H9 (cell line): ENCODE results near the gene INPP5A. TPM values are rescaled to one million over a fixed set of nuclear protein-coding genes. Genes with fewer than 3 reads are reported as not detected.
A peak's percentile ranks its signal among the peaks of the same experiment; 100 is the strongest.

Experiments used
- DNase-seq: peaks from one replicate; pipeline ENCODE4 v3.0.0-alpha.2; 2017
- H2AFZ ChIP-seq: one replicate; pipeline ENCODE4 v1.6.1; 2013; ENCODE audit warnings: mild to moderate bottlenecking, low read length, control low read depth, moderate library complexity
- H2AK5ac ChIP-seq: 2 replicates; pipeline ENCODE4 v1.6.1; 2013; ENCODE audit warnings: low read length, control low read depth, mixed read lengths; ENCODE audit not compliant: insufficient read length
- H2BK120ac ChIP-seq: one replicate; pipeline ENCODE4 v1.6.1; 2013; ENCODE audit warnings: low read depth, mild to moderate bottlenecking, low read length, control low read depth, inconsistent platforms; ENCODE audit not compliant: poor library complexity, severe bottlenecking
- H2BK12ac ChIP-seq: 2 replicates; pipeline ENCODE4 v1.6.1; 2013; ENCODE audit warnings: low read length, control low read depth, mixed read lengths, low read depth; ENCODE audit not compliant: insufficient read length
- H2BK15ac ChIP-seq: 2 replicates; pipeline ENCODE4 v1.6.1; 2013; ENCODE audit warnings: low read depth, low read length, control low read depth
- H2BK20ac ChIP-seq: one replicate; pipeline ENCODE4 v1.6.1; 2013; ENCODE audit warnings: low read depth, mild to moderate bottlenecking, low read length, control low read depth, inconsistent platforms; ENCODE audit not compliant: poor library complexity, severe bottlenecking
- H2BK5ac ChIP-seq: 2 replicates; pipeline ENCODE4 v1.6.1; 2013; ENCODE audit warnings: low read length, control low read depth, mixed read lengths; ENCODE audit not compliant: insufficient read length
- H3K14ac ChIP-seq: 2 replicates; pipeline ENCODE4 v1.6.1; 2013; ENCODE audit warnings: low read length, control low read depth; ENCODE audit not compliant: insufficient read depth
- H3K18ac ChIP-seq: 2 replicates; pipeline ENCODE4 v1.6.1; 2013; ENCODE audit warnings: low read depth, mild to moderate bottlenecking, mixed read lengths, low read length, control low read depth; ENCODE audit not compliant: insufficient read length
- H3K23ac ChIP-seq: 2 replicates; pipeline ENCODE4 v1.6.1; 2013; ENCODE audit warnings: low read length, control low read depth, mixed read lengths, low read depth; ENCODE audit not compliant: insufficient read length
- H3K23me2 ChIP-seq: 2 replicates; pipeline ENCODE4 v1.6.1; 2013; ENCODE audit warnings: low read depth, mild to moderate bottlenecking, mixed read lengths, low read length, control low read depth; ENCODE audit not compliant: insufficient read length, poor library complexity, severe bottlenecking
- H3K27ac ChIP-seq: 2 replicates; pipeline ENCODE4 v1.5.1; 2013; ENCODE audit warnings: low read length, control low read depth, mixed read lengths, low read depth; ENCODE audit not compliant: insufficient read length
- H3K27me3 ChIP-seq: 2 replicates; pipeline ENCODE4 v1.6.1; 2013; ENCODE audit warnings: low read length, control low read depth, inconsistent platforms; ENCODE audit not compliant: insufficient read depth
- H3K4ac ChIP-seq: 2 replicates; pipeline ENCODE4 v1.6.1; 2013; ENCODE audit warnings: low read depth, mild to moderate bottlenecking, control low read depth, inconsistent platforms, low read length, moderate library complexity
- H3K4me1 ChIP-seq: 2 replicates; pipeline ENCODE4 v1.6.1; 2013; ENCODE audit warnings: low read length, control low read depth, inconsistent platforms; ENCODE audit not compliant: insufficient read depth
- H3K4me2 ChIP-seq: 2 replicates; pipeline ENCODE4 v1.6.1; 2013; ENCODE audit warnings: low read length, control low read depth, mixed read lengths; ENCODE audit not compliant: insufficient read length, insufficient read depth
- H3K56ac ChIP-seq: 2 replicates; pipeline ENCODE4 v1.6.1; 2013; ENCODE audit warnings: low read depth, mild to moderate bottlenecking, mixed read lengths, low read length, control low read depth; ENCODE audit not compliant: insufficient read length
- H3K79me1 ChIP-seq: 2 replicates; pipeline ENCODE4 v1.6.1; 2013; ENCODE audit warnings: low read depth, mild to moderate bottlenecking, moderate library complexity, low read length, control low read depth, inconsistent platforms; ENCODE audit not compliant: insufficient read depth, poor library complexity, severe bottlenecking
- H3K79me2 ChIP-seq: 2 replicates; pipeline ENCODE4 v1.6.1; 2013; ENCODE audit warnings: low read length, control low read depth, inconsistent platforms; ENCODE audit not compliant: insufficient read depth
- H3K9ac ChIP-seq: 2 replicates; pipeline ENCODE4 v1.6.1; 2013; ENCODE audit warnings: low read length, control low read depth, mixed read lengths; ENCODE audit not compliant: insufficient read length; ENCODE audit errors: extremely low read depth
- H3K9me3 ChIP-seq: one replicate; pipeline ENCODE4 v1.6.1; 2013; ENCODE audit warnings: low read depth, low read length, inconsistent platforms; ENCODE audit not compliant: control insufficient read depth
- H3T11ph ChIP-seq: one replicate; pipeline ENCODE4 v1.6.1; 2013; ENCODE audit warnings: mild to moderate bottlenecking, low read length, control low read depth, inconsistent platforms
- H4K20me1 ChIP-seq: one replicate; pipeline ENCODE4 v1.6.1; 2013; ENCODE audit not compliant: control insufficient read depth, insufficient read length, insufficient read depth
- H4K5ac ChIP-seq: 2 replicates; pipeline ENCODE4 v1.6.1; 2013; ENCODE audit warnings: low read depth, mild to moderate bottlenecking, mixed read lengths, low read length, control low read depth; ENCODE audit not compliant: insufficient read length
- H4K8ac ChIP-seq: replicated peaks from 2 replicates; pipeline ENCODE4 v1.6.1; 2013; ENCODE audit warnings: low read length, control low read depth, mixed read lengths, low read depth; ENCODE audit not compliant: insufficient read length
- H4K91ac ChIP-seq: 2 replicates; pipeline ENCODE4 v1.6.1; 2013; ENCODE audit warnings: low read depth, mild to moderate bottlenecking, moderate library complexity, mixed read lengths, low read length, control low read depth; ENCODE audit not compliant: insufficient read length
- H3K27ac Mint-ChIP-seq, 3 experiments: 2 replicates in 2 of 3; 3 replicates in 1 of 3; pipeline ENCODE4 v1.8.0; 2020 to 2021; ENCODE audit warnings: mixed read lengths in 3 of 3, mild to moderate bottlenecking in 1 of 3, moderate library complexity in 1 of 3
- H3K27me3 Mint-ChIP-seq: 2 replicates; pipeline ENCODE4 v1.8.0; 2021; ENCODE audit warnings: low read depth, mild to moderate bottlenecking, moderate library complexity, mixed read lengths
- H3K36me3 Mint-ChIP-seq, 3 experiments: 2 replicates in 2 of 3; 3 replicates in 1 of 3; pipeline ENCODE4 v1.8.0; 2020 to 2021; ENCODE audit warnings: low read depth in 3 of 3, mixed read lengths in 3 of 3; ENCODE audit not compliant: insufficient read depth in 1 of 3
- H3K4me1 Mint-ChIP-seq, 2 experiments: 2 replicates each; pipeline ENCODE4 v1.8.0; 2020; ENCODE audit warnings: mixed read lengths in 2 of 2
- H3K4me3 Mint-ChIP-seq, 2 experiments: 2 replicates in 1 of 2; 3 replicates in 1 of 2; pipeline ENCODE4 v1.8.0; 2020 to 2021; ENCODE audit warnings: mild to moderate bottlenecking in 2 of 2, mixed read lengths in 2 of 2, moderate library complexity in 1 of 2
- H3K9me3 Mint-ChIP-seq, 2 experiments: 2 replicates in 1 of 2; 3 replicates in 1 of 2; pipeline ENCODE4 v1.8.0; 2020; ENCODE audit warnings: mild to moderate bottlenecking in 2 of 2, mixed read lengths in 2 of 2, moderate library complexity in 1 of 2
- WGBS: extraction: QIAGEN DNeasy Blood & Tissue Kit; methylation state at CpG from one replicate; pipeline ENCODE4 v1.1.7; 2013; ENCODE audit warnings: missing lambda C conversion rate, low lambda C conversion rate, mixed read lengths; ENCODE audit not compliant: insufficient read length; ENCODE audit errors: extremely low coverage; 5-methylcytosine and 5-hydroxymethylcytosine counted together
- total RNA-seq: library from RNA; stranded (reverse); gene quantifications from 2 replicates; pipeline ENCODE4 v1.2.1, GENCODE V29; 2021
- TF ChIP-seq, protein P1 (sequence below): fragments of 200-600 bp; sonication (generic); conservative IDR thresholded peaks from 3 replicates; pipeline ENCODE4 v1.8.0; 2021; ENCODE audit warnings: antibody characterized with exemption, mild to moderate bottlenecking

The INPP5A gene
- total RNA-seq, 1 experiment from 2014 or later, result 17.7 TPM

DNA sequence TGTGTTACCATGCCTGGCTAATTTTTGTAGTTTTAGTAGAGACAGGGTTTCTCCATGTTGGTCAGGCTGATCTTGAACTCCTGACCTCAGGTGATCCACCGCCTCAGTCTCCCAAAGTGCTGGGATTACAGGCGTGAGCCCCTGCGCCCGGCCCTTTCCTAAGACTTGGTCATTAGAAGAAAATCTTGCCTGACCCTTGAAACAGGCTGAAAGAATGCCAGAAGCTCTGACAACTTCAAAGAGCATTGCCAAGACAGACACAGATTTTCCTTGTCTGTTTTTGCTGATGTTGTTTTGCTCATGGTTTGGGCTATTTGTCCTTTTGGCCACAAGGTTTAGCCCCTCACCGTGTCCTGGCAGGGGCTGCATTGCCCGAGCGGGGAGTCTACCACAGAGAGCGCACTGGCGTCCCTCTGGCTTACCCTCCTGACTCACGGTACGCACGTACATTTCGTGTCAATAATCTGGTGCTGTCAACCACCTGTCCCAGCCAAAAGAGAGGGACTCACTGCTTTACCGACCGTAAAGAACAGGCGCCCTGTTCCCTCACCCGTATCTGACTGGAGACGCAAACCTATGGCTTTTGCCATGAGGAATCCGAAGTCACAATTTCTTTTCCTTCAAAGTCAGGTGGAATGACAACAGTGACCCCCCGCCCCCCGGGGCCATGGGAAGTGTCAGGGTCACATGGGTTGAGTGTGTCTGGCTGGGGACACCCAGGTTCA is 10.1 kb upstream of the INPP5A start:
- Histone ChIP-seq H3K4me2 (no peak overlapping the region), H3K27ac (no peak overlapping the region), H3K23me2 (no peaks in the 10 kb centered on the region), H4K8ac (no peak overlapping the region), H2AK5ac (no peak overlapping the region), H3T11ph (no peak overlapping the region), H4K5ac (no peak overlapping the region), H4K20me1 (no peaks in the 10 kb centered on the region), H3K9ac (no peak overlapping the region), H3K79me1 (no peaks in the 10 kb centered on the region), H3K27me3 (no peaks in the 10 kb centered on the region), H2BK5ac (no peak overlapping the region), H3K79me2 (no peaks in the 10 kb centered on the region), H4K91ac (no peak overlapping the region), H3K14ac (peak overlapping the region; percentile 17; the same call in 1 of the 2 replicates), H2BK20ac (no peak overlapping the region), H3K56ac (no peak overlapping the region), H2BK15ac (no peak overlapping the region), H3K9me3 (no peaks in the 10 kb centered on the region), H3K4me1 (no peaks in the 10 kb centered on the region), H3K18ac (no peak overlapping the region), H2BK12ac (no peak overlapping the region), H2BK120ac (no peak overlapping the region), H2AFZ (no peak overlapping the region), H3K4ac (no peak overlapping the region), H3K23ac (no peak overlapping the region)
- H3K27me3 Mint-ChIP-seq, result peaks cover 85% of the 10 kb centered on the region
- H3K4me3 Mint-ChIP-seq, result no peak overlapping the region
- TF ChIP-seq, protein P1, sequence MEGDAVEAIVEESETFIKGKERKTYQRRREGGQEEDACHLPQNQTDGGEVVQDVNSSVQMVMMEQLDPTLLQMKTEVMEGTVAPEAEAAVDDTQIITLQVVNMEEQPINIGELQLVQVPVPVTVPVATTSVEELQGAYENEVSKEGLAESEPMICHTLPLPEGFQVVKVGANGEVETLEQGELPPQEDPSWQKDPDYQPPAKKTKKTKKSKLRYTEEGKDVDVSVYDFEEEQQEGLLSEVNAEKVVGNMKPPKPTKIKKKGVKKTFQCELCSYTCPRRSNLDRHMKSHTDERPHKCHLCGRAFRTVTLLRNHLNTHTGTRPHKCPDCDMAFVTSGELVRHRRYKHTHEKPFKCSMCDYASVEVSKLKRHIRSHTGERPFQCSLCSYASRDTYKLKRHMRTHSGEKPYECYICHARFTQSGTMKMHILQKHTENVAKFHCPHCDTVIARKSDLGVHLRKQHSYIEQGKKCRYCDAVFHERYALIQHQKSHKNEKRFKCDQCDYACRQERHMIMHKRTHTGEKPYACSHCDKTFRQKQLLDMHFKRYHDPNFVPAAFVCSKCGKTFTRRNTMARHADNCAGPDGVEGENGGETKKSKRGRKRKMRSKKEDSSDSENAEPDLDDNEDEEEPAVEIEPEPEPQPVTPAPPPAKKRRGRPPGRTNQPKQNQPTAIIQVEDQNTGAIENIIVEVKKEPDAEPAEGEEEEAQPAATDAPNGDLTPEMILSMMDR, result no peak
- no CpG with 5 or more reads among the region's 21 CpGs for WGBS
- peaks cover 0 to 4% of the 10 kb centered on the region in 2 experiments; a peak in 2 of 4 replicates for H3K4me1 Mint-ChIP-seq
- H3K9me3 Mint-ChIP-seq, result peaks cover 15 to 18% of the 10 kb centered on the region in 2 experiments; a peak in 4 of 5 replicates
- no peak overlapping the region; a peak in 1 of 7 replicates for H3K27ac Mint-ChIP-seq
- peaks cover 5 to 6% (median 5%) of the 10 kb centered on the region in 3 experiments; a peak in 4 of 7 replicates for H3K36me3 Mint-ChIP-seq
- no peak for DNase-seq
